ENCODE results near the gene SPHK2.

Gene SPHK2

GRCh38 chr19:48588670-48589401, 30.5 kb upstream of the SPHK2 start:
- no peak overlapping the region for H2AFZ ChIP-seq (ENCODE audit: low read length, unreplicated experiment)

GRCh38 chr19:48591021-48591420, 28.3 kb upstream of the SPHK2 start:
- Histone ChIP-seq H3K4me3 (ENCODE audit: low read depth, low read length) (no peak overlapping the region), H3K27ac (ENCODE audit: low read depth, low read length) (no peak overlapping the region), H3K27me3 (ENCODE audit: insufficient read depth, low read length) (no peaks in the 10 kb centered on the region), H3K79me2 (ENCODE audit: control insufficient read depth, insufficient read depth, low read length, unreplicated experiment) (no peaks in the 10 kb centered on the region), H2AFZ (ENCODE audit: low read length, unreplicated experiment) (no peak overlapping the region), H3K4me1 (ENCODE audit: control insufficient read depth, insufficient read depth, low read length, unreplicated experiment) (no peaks in the 10 kb centered on the region), H3K36me3 (ENCODE audit: insufficient read depth, low read length) (no peaks in the 10 kb centered on the region)

More at GRCh38 chr19:48588670-48589401, 30.5 kb upstream of the SPHK2 start:
- Histone ChIP-seq H3K27me3 (ENCODE audit: insufficient read depth, low read length) (no peaks in the 10 kb centered on the region), H3K4me3 (ENCODE audit: low read depth, low read length) (peak overlapping the region; percentile 50; the same call in 1 of the 2 replicates), H3K79me2 (ENCODE audit: control insufficient read depth, insufficient read depth, low read length, unreplicated experiment) (no peaks in the 10 kb centered on the region), H3K27ac (ENCODE audit: low read depth, low read length) (no peak overlapping the region), H3K36me3 (ENCODE audit: insufficient read depth, low read length) (no peaks in the 10 kb centered on the region), H3K4me1 (ENCODE audit: control insufficient read depth, insufficient read depth, low read length, unreplicated experiment) (peaks cover 3% of the 10 kb centered on the region)

- H3K27ac ChIP-seq (ENCODE audit: low read depth, low read length): no peak overlapping the region
- no peak overlapping the region for H3K4me3 ChIP-seq (ENCODE audit: low read depth, low read length)
- no peak overlapping the region for H2AFZ ChIP-seq (ENCODE audit: low read length, unreplicated experiment)
- H3K27me3 ChIP-seq (ENCODE audit: insufficient read depth, low read length): no peaks in the 10 kb centered on the region
- no peaks in the 10 kb centered on the region for H3K79me2 ChIP-seq (ENCODE audit: control insufficient read depth, insufficient read depth, low read length, unreplicated experiment)
- H3K4me1 ChIP-seq (ENCODE audit: control insufficient read depth, insufficient read depth, low read length, unreplicated experiment): no peaks in the 10 kb centered on the region
- H3K36me3 ChIP-seq (ENCODE audit: insufficient read depth, low read length): no peaks in the 10 kb centered on the region
These were observed 24.1 kb upstream of the SPHK2 start for GRCh38 chr19:48595171-48595570.

- H3K4me1 ChIP-seq (ENCODE audit: control insufficient read depth, insufficient read depth, low read length, unreplicated experiment): no peaks in the 10 kb centered on the region
- no peaks in the 10 kb centered on the region for H3K36me3 ChIP-seq (ENCODE audit: insufficient read depth, low read length)
- no peak overlapping the region for H3K4me3 ChIP-seq (ENCODE audit: low read depth, low read length)
- no peak overlapping the region for H3K27ac ChIP-seq (ENCODE audit: low read depth, low read length)
- H2AFZ ChIP-seq (ENCODE audit: low read length, unreplicated experiment): no peak overlapping the region
- H3K27me3 ChIP-seq (ENCODE audit: insufficient read depth, low read length): no peaks in the 10 kb centered on the region
- H3K79me2 ChIP-seq (ENCODE audit: control insufficient read depth, insufficient read depth, low read length, unreplicated experiment): no peaks in the 10 kb centered on the region
These were observed 23.5 kb upstream of the SPHK2 start for GRCh38 chr19:48595833-48596232.

GRCh38 chr19:48596237-48596636, 23.1 kb upstream of the SPHK2 start:
- H2AFZ ChIP-seq (ENCODE audit: low read length, unreplicated experiment): no peak overlapping the region
- H3K79me2 ChIP-seq (ENCODE audit: control insufficient read depth, insufficient read depth, low read length, unreplicated experiment): no peaks in the 10 kb centered on the region
- H3K27ac ChIP-seq (ENCODE audit: low read depth, low read length): no peak overlapping the region
- no peaks in the 10 kb centered on the region for H3K36me3 ChIP-seq (ENCODE audit: insufficient read depth, low read length)
- H3K27me3 ChIP-seq (ENCODE audit: insufficient read depth, low read length): no peaks in the 10 kb centered on the region
- H3K4me1 ChIP-seq (ENCODE audit: control insufficient read depth, insufficient read depth, low read length, unreplicated experiment): no peaks in the 10 kb centered on the region
- no peak overlapping the region for H3K4me3 ChIP-seq (ENCODE audit: low read depth, low read length)

- no peaks in the 10 kb centered on the region for H3K4me1 ChIP-seq (ENCODE audit: control insufficient read depth, insufficient read depth, low read length, unreplicated experiment)
- no peak overlapping the region for H2AFZ ChIP-seq (ENCODE audit: low read length, unreplicated experiment)
- H3K27me3 ChIP-seq (ENCODE audit: insufficient read depth, low read length): no peaks in the 10 kb centered on the region
- H3K36me3 ChIP-seq (ENCODE audit: insufficient read depth, low read length): no peaks in the 10 kb centered on the region
- H3K4me3 ChIP-seq (ENCODE audit: low read depth, low read length): no peak overlapping the region
- H3K27ac ChIP-seq (ENCODE audit: low read depth, low read length): no peak overlapping the region
- H3K79me2 ChIP-seq (ENCODE audit: control insufficient read depth, insufficient read depth, low read length, unreplicated experiment): no peaks in the 10 kb centered on the region
These were observed 22.4 kb upstream of the SPHK2 start for GRCh38 chr19:48596679-48597465.

- Histone ChIP-seq H3K27ac (ENCODE audit: low read depth, low read length) (no peak overlapping the region), H3K36me3 (ENCODE audit: insufficient read depth, low read length) (no peaks in the 10 kb centered on the region), H2AFZ (ENCODE audit: low read length, unreplicated experiment) (no peak overlapping the region), H3K4me1 (ENCODE audit: control insufficient read depth, insufficient read depth, low read length, unreplicated experiment) (no peaks in the 10 kb centered on the region), H3K27me3 (ENCODE audit: insufficient read depth, low read length) (no peaks in the 10 kb centered on the region), H3K4me3 (ENCODE audit: low read depth, low read length) (no peak overlapping the region), H3K79me2 (ENCODE audit: control insufficient read depth, insufficient read depth, low read length, unreplicated experiment) (no peaks in the 10 kb centered on the region)
These were observed 20.2 kb upstream of the SPHK2 start for GRCh38 chr19:48598996-48599700.

- Histone ChIP-seq H3K4me1 (ENCODE audit: control insufficient read depth, insufficient read depth, low read length, unreplicated experiment) (no peaks in the 10 kb centered on the region), H3K27ac (ENCODE audit: low read depth, low read length) (no peak overlapping the region), H3K4me3 (ENCODE audit: low read depth, low read length) (no peak overlapping the region), H3K36me3 (ENCODE audit: insufficient read depth, low read length) (no peaks in the 10 kb centered on the region), H3K79me2 (ENCODE audit: control insufficient read depth, insufficient read depth, low read length, unreplicated experiment) (no peaks in the 10 kb centered on the region), H2AFZ (ENCODE audit: low read length, unreplicated experiment) (no peak overlapping the region), H3K27me3 (ENCODE audit: insufficient read depth, low read length) (no peaks in the 10 kb centered on the region)
These were observed 18.5 kb upstream of the SPHK2 start for GRCh38 chr19:48600679-48601417.

DNA sequence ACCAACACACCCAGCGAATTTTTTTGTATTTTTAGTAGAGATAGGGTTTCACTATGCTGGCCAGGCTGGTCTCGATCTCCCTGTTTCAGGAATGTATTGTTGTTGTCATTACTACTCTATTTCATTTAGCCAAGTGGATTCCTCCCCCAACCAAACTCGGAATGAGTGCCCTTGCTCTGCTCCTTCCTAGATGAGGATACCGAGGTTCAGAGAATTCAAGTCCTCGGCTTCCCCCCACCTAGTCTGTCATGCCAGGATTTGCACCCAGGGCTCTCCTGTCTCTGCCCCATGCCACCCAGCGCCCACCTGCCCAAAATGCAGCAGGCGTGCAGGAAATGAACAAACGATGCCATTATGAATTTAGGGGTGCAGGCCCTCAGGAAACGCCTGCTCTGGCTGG, 16.3 kb upstream of the SPHK2 start:
- Histone ChIP-seq H3K36me3 (ENCODE audit: insufficient read depth, low read length) (no peaks in the 10 kb centered on the region), H2AFZ (ENCODE audit: low read length, unreplicated experiment) (no peak overlapping the region), H3K4me3 (ENCODE audit: low read depth, low read length) (no peak overlapping the region), H3K79me2 (ENCODE audit: control insufficient read depth, insufficient read depth, low read length, unreplicated experiment) (no peaks in the 10 kb centered on the region), H3K27ac (ENCODE audit: low read depth, low read length) (no peak overlapping the region), H3K27me3 (ENCODE audit: insufficient read depth, low read length) (no peaks in the 10 kb centered on the region), H3K4me1 (ENCODE audit: control insufficient read depth, insufficient read depth, low read length, unreplicated experiment) (no peaks in the 10 kb centered on the region)

- no peak overlapping the region for H3K27ac ChIP-seq (ENCODE audit: low read depth, low read length)
- no peak overlapping the region for H2AFZ ChIP-seq (ENCODE audit: low read length, unreplicated experiment)
- H3K4me1 ChIP-seq (ENCODE audit: control insufficient read depth, insufficient read depth, low read length, unreplicated experiment): no peaks in the 10 kb centered on the region
- H3K4me3 ChIP-seq (ENCODE audit: low read depth, low read length): no peak overlapping the region
- no peaks in the 10 kb centered on the region for H3K79me2 ChIP-seq (ENCODE audit: control insufficient read depth, insufficient read depth, low read length, unreplicated experiment)
- H3K36me3 ChIP-seq (ENCODE audit: insufficient read depth, low read length): no peaks in the 10 kb centered on the region
- no peaks in the 10 kb centered on the region for H3K27me3 ChIP-seq (ENCODE audit: insufficient read depth, low read length)
These were observed 15.9 kb upstream of the SPHK2 start for GRCh38 chr19:48603449-48603848.

All from ACC112 (cell line).